ENCODE measurements around the gene SMCO4.
A peak's percentile ranks its signal among the peaks of the same experiment; 100 is the strongest.
"Not testable (repeated sequence)": the region's sequence is repeated elsewhere in the genome, so short reads cannot be mapped to it uniquely, and the experiment has no call there.

SMCO4 gene

GRCh38 chr11:93543292-93543977, at the start of gene SMCO4:
Gene SMCO4 (minus strand): TSS chr11:93543391. CDS start chr11:93479189, 64,202 bp downstream.
- peak; percentile 52 for DNase-seq (ENCODE audit: low read depth)

- no peak for DNase-seq (ENCODE audit: low read depth)
Measured at GRCh38 chr11:93591247-93591898, 48.2 kb upstream of the SMCO4 start.

GRCh38 chr11:93589347-93589746, 46.2 kb upstream of the SMCO4 start:
- no peak for DNase-seq (ENCODE audit: low read depth)

GRCh38 chr11:93587858-93588581, 44.8 kb upstream of the SMCO4 start:
- no peak for DNase-seq (ENCODE audit: low read depth)

GRCh38 chr11:93587425-93587824, 44.2 kb upstream of the SMCO4 start:
- DNase-seq (ENCODE audit: low read depth), result not testable (repeated sequence)

GRCh38 chr11:93585758-93586157, 42.6 kb upstream of the SMCO4 start:
- peak; percentile 38 for DNase-seq (ENCODE audit: low read depth)

- no peak for DNase-seq (ENCODE audit: low read depth)
Measured at GRCh38 chr11:93583490-93583889, 40.3 kb upstream of the SMCO4 start.

GRCh38 chr11:93579187-93579751, 36.1 kb upstream of the SMCO4 start:
- no peak for DNase-seq (ENCODE audit: low read depth)

- DNase-seq (ENCODE audit: low read depth), result peak; percentile 62
Measured at GRCh38 chr11:93577286-93577685, 34.1 kb upstream of the SMCO4 start.

- peak; percentile 35 for DNase-seq (ENCODE audit: low read depth)
Measured at GRCh38 chr11:93576870-93577269, 33.7 kb upstream of the SMCO4 start.

- DNase-seq (ENCODE audit: low read depth), result no peak
Measured at GRCh38 chr11:93574638-93575220, 31.5 kb upstream of the SMCO4 start.

GRCh38 chr11:93573184-93573583, 30.0 kb upstream of the SMCO4 start:
- no peak for DNase-seq (ENCODE audit: low read depth)

GRCh38 chr11:93572621-93573020, 29.4 kb upstream of the SMCO4 start:
- no peak for DNase-seq (ENCODE audit: low read depth)

GRCh38 chr11:93572171-93572570, 29.0 kb upstream of the SMCO4 start:
- DNase-seq (ENCODE audit: low read depth), result no peak

GRCh38 chr11:93571612-93572011, 28.4 kb upstream of the SMCO4 start:
- no peak for DNase-seq (ENCODE audit: low read depth)

- DNase-seq (ENCODE audit: low read depth), result peak; percentile 22
Measured at GRCh38 chr11:93570759-93571413, 27.7 kb upstream of the SMCO4 start.

GRCh38 chr11:93569496-93569895, 26.3 kb upstream of the SMCO4 start:
- no peak for DNase-seq (ENCODE audit: low read depth)

GRCh38 chr11:93568726-93569125, 25.5 kb upstream of the SMCO4 start:
- DNase-seq (ENCODE audit: low read depth), result no peak

GRCh38 chr11:93567401-93567895, 24.3 kb upstream of the SMCO4 start:
- DNase-seq (ENCODE audit: low read depth), result no peak

- no peak for DNase-seq (ENCODE audit: low read depth)
Measured at GRCh38 chr11:93564895-93565294, 21.7 kb upstream of the SMCO4 start.

- DNase-seq (ENCODE audit: low read depth), result no peak
Measured at GRCh38 chr11:93563857-93564256, 20.7 kb upstream of the SMCO4 start.
